ENCODE data around the gene ANKS1B.
"Not testable (repeated sequence)": the region's sequence is repeated elsewhere in the genome, so short reads cannot be mapped to it uniquely, and the experiment has no call there.

ANKS1B gene

DNA sequence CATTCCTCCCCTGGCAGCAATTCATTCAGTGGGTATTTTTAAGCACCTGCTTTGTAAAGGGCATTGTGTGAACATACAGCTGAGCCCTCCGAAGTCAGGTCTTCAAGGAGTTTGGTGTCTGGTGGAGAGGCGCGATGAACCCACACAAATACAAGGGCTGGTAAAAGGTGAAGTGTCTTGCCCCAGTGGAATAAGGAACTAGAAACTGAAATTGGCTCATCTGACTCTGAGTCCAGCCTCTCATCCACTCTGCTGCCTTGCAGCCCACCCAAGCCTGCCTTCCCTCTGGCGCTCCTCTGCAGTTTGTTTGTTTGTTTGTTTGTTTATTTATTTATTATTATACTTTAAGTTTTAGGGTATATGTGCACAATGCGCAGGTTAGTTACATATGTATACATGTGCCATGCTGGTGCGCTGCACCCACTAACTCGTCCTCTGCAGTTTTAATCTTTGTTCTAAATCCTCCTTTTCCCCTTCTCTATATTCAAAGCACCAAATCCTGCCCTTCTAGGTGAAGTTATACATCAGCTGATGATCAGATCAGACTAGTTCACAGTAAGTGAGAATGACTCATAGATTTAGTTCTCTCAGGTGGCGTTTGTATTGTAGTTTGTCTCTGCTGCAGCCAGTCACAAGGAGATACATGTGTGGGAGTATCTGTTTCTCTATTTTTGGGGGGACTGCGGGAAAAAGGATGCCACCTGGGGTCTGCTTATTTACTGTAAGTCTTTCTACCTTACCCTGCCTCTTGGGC is 945.2 kb downstream of the ANKS1B start:
- no peak for DNase-seq

DNA sequence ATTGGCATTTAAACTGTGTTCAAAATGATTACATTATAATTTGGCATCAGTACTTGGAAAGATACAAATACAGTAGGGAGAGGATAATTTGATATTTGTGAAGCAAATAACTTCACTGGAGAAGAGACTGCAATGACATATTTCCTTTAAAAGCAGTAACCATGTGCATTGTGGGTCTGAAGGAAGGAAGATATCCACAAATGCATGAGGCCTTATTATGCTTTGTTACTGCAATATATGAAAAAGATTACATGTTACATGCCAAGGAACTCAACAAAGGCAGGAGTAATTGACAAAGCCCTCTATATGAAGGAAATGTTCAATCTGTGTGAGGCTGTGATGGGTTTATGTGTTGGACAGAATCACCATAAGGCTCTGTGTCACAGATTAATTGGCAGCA is 948.2 kb downstream of the ANKS1B start:
- DNase-seq, result no peak

GRCh38 chr12:99035803-99036202 is 948.9 kb downstream of the ANKS1B start:
- DNase-seq, result no peak

DNA sequence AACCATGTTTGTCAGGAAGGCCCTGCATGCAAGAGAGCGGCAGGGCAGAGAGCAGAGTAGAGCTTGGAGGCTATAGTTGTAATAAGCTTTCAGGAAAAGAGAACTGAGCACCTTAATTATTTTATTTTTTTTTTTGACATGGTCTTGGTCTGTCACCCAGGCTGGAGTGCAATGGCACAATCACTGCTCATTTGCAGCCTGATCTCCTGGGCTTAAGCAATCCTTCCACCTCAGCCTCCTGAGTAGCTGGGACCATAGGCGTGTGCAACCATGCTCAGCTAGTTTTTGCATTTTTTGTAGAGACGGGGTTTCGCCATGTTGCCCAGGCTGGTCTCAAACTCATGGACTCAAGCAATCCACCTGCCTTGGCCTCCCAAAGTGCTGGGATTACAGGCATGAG is 950.5 kb downstream of the ANKS1B start:
- not testable (repeated sequence) for DNase-seq

DNA sequence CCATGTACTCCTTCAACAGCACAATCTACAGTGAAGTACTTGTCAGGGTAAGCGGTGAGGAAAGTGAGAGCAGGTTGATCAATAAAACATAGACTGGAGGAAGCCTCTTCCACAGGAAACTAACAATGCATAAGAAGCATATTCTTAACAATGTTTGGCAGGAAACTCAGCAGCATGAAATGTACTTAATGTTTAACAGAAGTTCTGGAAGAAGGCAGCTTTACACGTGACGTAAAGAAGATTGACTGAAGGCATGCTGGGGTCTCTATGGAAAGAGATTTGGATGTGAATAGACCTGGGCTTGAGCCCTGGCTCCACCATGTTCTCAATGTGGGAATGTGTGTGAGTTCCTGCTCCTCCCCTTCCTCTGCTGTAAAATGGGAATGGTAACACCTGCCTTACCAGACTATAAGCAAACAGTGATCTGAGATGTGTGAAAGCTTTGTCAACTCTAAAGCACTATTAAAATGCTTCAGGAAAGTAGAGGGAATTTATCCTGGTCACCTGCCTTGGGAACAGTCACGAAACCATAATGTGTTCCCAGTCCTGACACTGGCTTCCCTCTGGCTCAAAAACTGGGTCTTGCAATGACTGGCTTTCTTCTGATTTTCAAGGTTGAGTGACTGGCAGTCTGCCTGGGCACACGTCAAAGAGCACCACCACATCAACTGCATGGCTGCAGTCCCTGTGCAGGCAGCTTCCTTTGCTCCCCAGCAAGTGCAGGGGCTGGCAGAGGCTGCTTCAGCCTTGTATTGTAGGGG is 955.0 kb downstream of the ANKS1B start:
- no peak for DNase-seq

- DNase-seq, result no peak
These were observed 957.3 kb downstream of the ANKS1B start for GRCh38 chr12:99027461-99027860.

- DNase-seq, result no peak
These were observed 957.7 kb downstream of the ANKS1B start for GRCh38 chr12:99027055-99027393.

DNA sequence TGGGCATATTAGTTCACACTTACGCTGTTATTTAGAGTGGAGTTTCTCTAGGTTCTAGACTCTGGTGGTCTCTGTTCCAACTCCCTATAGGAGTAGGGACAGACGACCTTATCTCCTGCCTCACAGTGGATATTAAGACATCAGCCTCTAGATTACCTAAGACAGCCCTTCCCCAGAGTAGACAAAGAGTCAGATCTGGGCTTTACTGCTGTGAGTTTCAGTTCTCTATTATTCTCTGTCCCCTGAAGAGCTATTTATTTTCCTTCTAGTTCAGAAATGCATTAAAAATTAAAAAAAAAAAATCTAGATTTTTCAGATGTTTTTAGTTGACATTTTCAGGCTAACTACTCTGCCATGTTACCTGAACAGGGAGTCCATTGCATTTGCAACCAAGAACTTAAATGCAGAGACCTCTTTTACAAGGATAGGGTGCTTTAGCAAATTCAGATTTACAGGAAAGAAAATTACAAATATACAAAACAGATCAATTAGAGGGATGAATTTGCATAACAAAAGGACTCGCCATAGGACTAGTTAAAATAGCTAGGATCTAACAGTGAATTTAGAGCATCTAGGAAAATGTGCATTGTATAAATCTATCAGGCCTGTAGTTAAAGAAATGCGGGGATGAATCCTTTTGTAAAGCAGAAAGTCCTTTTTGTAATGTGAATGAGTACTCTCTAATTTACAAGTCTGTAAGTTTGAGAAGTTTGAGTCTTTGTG is 958.2 kb downstream of the ANKS1B start:
- DNase-seq, result no peak

DNA sequence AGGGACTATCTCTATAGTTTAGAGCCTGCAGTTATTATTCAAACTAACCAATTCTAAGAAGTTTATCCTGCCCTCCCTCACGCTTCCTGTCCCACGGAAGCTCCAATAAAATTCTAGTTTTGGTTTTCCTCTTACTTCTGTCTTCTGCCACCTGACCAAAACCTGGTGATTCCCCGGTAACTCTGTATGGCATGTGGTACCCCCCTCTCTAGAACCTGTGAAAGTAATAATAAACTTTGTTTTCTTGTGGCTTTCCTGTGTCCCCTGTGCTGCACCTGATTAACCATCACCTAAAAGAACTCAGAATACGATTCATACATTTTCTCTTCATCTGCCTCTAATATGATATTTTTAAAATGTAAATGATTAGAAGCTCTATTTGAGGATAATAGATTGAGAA is 959.9 kb downstream of the ANKS1B start:
- no peak for DNase-seq

DNA sequence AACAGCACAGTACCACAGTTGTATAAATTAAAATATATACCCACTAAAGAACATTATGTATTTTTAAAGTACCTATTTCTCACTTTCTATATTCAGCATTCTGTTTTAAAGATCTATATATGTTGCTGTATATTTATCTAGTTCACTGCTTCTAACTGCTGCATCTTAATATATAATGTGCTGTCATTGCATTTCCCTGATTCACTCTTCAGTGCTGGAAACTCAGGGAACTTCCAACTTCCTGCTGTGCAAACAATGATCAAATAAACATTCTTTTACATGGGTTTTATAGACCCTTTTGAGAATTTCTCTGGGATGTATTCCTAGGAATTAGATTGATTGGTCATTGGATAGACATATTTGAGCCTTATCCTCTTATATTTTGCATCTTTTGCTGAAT is 960.5 kb downstream of the ANKS1B start:
- no peak for DNase-seq

DNA sequence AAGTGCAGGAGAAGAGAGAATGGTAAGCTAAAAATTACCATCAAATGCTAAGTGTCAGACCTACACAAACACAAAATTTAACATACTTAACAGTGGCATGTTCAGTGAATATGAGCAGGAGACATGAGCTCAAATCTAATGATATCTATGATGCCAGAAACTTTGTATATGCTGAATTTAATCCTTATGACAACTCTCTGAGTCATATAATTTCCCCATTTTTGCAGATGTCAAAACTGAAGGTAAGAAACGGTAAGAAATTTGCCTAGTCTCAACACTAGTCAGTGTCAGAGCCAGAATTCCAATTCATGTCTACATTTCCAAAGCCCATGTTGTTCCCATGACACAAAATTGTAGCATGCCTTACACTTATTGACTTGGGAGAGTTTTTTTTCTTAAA is 963.9 kb downstream of the ANKS1B start:
- DNase-seq, result no peak

DNA sequence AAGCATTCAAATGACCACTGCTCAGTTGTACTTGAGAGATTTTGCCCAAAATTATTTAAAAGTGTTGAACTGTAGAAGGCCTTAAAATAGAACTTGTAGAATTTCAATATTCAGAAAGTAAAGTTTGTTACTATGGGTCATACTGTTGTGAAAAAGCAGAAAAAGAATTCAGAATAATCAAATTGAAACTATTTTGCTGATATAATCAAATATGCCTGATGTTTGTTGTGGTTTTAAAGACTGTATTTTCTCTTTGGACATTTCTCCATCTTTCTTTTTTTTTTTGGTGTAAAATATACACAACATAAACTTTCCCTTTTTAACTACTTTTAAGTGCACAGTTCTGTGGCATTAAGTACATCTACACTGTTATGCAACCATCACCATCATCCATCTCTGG is 964.9 kb downstream of the ANKS1B start:
- DNase-seq, result no peak

GRCh38 chr12:99017971-99018370 is 966.8 kb downstream of the ANKS1B start:
- DNase-seq, result no peak

DNA sequence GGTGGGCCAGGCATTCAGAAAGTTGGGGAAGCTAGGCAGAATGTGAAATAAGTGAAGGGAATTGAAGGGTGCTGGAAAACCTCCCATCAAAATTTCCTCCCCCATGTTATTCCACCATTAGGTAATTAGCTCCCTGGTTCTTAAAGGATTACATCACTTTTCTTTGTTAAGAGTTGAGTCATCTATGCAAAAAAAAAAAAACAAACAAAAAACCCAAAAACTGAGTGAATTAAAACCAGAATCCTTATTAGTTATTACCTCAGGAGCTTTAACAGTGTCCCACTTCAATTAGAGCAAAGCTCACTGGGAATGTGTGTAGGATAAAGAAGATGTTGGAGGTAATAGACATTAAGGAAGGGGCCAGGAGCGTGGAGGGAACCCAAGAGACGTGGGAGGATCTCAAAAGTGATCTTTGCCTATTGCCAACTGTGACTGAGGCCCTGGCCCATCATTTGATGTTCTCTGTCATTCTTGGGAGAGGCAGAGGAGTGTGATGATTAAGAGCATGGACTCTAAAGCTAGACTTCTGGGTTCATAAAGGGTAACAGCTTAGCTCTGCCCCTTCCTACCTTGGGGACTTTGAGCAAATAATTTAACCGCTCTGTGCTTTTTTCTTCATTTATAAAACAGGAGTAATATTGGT is 975.0 kb downstream of the ANKS1B start:
- DNase-seq, result no peak

DNA sequence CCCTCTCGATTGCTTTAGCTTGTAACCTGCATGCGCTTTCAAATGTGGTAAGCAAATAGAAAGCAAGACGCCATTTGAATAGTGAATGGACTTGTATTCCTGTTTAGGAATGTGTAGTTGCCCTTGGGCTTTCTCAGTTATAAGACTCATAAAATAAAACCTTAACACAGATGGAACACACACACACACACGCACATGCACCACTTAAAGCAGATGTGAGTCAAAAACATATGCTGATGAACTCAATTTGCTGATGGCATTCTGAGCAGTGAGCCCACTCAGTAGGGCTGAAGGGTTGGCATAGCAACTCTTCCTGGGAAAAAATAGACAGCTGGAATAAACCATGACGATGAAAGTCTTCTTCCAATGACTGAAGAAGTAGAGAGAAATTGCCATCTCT is 979.1 kb downstream of the ANKS1B start:
- DNase-seq, result no peak

DNA sequence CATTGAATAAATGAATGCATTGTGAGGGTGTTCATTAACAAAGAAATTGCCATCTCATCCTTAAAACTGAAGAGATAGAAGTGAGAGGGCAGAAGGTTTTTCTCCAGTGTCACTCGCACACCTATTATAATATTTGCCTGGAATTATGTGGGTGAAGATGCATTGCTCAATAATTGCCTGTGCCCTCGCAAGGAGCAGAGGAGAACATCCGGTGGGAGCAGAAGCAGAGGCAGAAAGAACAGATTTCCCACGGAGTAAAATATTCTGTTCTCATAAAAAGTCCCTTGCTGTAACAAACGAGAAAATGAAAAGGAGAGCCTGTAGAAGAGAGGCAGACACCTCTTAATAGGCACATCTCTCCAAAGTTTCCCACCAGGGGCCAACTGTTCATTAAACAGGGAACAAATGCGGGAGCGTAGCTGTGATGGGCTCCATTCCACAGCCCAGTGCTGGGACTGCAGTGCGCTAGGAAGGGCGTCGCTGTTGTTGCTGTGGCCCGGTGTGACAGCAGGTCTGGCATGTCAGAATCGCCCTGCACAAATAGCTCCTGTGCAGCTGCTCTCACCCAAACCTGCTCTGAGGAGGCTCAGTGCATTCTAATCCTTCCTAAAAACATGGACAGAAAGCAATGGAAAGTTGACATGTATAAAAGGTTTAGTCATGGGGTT is 979.8 kb downstream of the ANKS1B start:
- DNase-seq, result no peak

DNA sequence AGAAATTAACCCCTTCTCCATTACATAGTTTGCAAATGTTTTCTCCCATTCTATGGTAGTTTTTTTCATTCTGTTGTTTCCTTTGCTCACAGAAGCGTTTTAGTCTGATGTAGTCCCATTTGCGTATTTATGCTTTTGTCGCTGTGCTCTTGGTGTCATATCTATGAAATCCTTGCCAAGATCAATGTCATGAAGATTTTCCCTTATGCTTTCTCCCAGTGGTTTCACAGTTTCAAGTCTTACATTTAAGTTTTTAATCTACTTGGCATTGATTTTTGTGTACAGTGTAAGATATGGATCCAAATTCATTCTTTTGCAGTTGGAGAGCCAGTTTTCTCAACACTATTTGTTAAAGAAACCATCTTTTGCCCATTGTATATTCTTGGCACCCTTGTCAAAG is 982.0 kb downstream of the ANKS1B start:
- no peak for DNase-seq

- no peak for DNase-seq
These were observed 982.6 kb downstream of the ANKS1B start for GRCh38 chr12:99002156-99002555.

DNA sequence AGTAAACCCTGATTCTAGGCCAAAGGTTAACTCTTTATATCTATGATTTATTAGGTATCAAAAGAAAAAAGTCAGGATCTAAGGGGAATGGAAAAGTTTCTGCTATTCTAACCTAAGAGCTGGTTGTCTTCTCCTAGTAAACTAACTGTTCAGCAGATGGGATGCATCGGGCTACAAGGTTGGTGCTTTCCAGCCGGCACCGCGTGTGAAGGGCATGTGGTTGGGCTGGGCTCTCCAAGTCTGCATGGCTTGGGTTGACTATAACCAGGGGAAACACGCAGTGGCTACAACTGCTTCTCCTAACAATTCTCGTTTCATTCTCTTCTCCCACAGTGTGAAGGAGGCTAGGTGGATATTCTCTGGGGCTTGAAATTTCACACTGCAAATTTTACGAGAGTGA is 985.2 kb downstream of the ANKS1B start:
- DNase-seq, result no peak

- DNase-seq, result no peak
These were observed 985.9 kb downstream of the ANKS1B start for GRCh38 chr12:98998697-98999299.

- DNase-seq, result no peak
These were observed 986.8 kb downstream of the ANKS1B start for GRCh38 chr12:98997899-98998298.

DNA sequence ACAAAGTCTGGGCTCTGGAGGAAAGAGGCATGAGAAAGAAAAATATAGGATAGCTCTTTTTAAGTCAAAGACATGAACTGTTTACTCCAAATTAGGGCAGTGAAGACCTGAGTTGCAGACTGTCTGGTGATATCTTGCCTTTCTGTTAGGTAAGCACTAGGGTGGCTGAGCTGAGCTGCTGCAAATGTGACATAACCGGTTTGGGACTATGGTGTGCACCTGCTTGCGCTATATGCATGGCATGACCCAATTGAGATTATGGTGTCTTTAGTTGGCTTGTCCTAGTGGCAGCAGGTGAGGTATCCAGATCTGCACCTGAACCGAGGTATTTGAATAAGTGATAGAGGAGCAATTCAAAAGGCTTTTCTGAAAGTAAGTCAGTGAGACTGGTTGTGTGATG is 994.1 kb downstream of the ANKS1B start:
- no peak for DNase-seq
